HepG2 (cell line): Measurements from ENCODE around the gene OR5A2. TPM values are rescaled to one million over a fixed set of nuclear protein-coding genes. Genes with fewer than 3 reads are reported as not detected.

Experiments
- ATAC-seq: fragments of 200-7000 bp; cut with Tn5 transposase; 3 replicates; pipeline ENCODE4 v1.9.1; 2020; ENCODE audit warnings: mild to moderate bottlenecking, moderate library complexity
- BruUV-seq: library from RNA; stranded (reverse); fragments of 400-500 nt; replicated peaks from 2 replicates; lab custom pipeline; 2021; lab: Mats Ljungman, UMichigan
- CTCF ChIA-PET: fragments of 300-600 bp; formaldehyde crosslinking; extraction: SDS; loops from one replicate; lab custom pipeline; 2021; ENCODE audit warnings: low total read pairs, inconsistent platforms, low intra/inter-chr PET ratio; lab: Yijun Ruan, JAX
- POLR2A ChIA-PET: fragments of 350-600 bp; sonication (Branson Sonifier 250); formaldehyde crosslinking; loops from one replicate; lab custom pipeline; 2020; ENCODE audit warnings: antibody characterized with exemption, inconsistent platforms; lab: Yijun Ruan, JAX
- DNase-seq: peaks from one replicate; pipeline ENCODE4 v3.0.0-alpha.2; 2015; ENCODE audit warnings: low spot score
- FAIRE-seq: peaks from 3 replicates; lab custom pipeline; 2011; peaks lifted over from hg19 to GRCh38; lab: Jason Lieb, UNC
- H2AFZ ChIP-seq: one replicate; pipeline ENCODE4 v1.6.1; 2011; ENCODE audit warnings: low read length, inconsistent platforms
- H3K27ac ChIP-seq: fragments of 300-600 bp; 3 replicates; pipeline ENCODE4 v1.8.0; 2011; ENCODE audit warnings: mixed run types, mild to moderate bottlenecking, mixed read lengths, low read length, inconsistent platforms; ENCODE audit not compliant: insufficient read depth; ENCODE audit errors: extremely low read length
- H3K27me3 ChIP-seq, 2 experiments: fragments of 200-600 bp in 1 of 2; 2 replicates in 1 of 2; 3 replicates in 1 of 2; pipeline versions ENCODE4 v1.6.0 to v1.8.0; 2011; ENCODE audit warnings: low read length in 2 of 2, mild to moderate bottlenecking in 2 of 2, moderate library complexity in 2 of 2, inconsistent platforms in 1 of 2; ENCODE audit not compliant: insufficient read depth in 2 of 2, control insufficient read depth in 1 of 2
- H3K36me3 ChIP-seq, 2 experiments: fragments of 200-600 bp in 1 of 2; replicated peaks in 1 of 2; 2 replicates in 1 of 2; 3 replicates in 1 of 2; pipeline versions ENCODE4 v1.5.1 to v1.8.0; 2011; ENCODE audit warnings: low read length in 2 of 2, inconsistent platforms in 1 of 2; ENCODE audit not compliant: insufficient read depth in 2 of 2, control insufficient read depth in 1 of 2
- H3K4me1 ChIP-seq: 2 replicates; pipeline ENCODE4 v1.5.1; 2012; ENCODE audit warnings: low read length, inconsistent platforms; ENCODE audit not compliant: insufficient read depth
- H3K4me2 ChIP-seq: 2 replicates; pipeline ENCODE4 v1.6.0; 2011; ENCODE audit warnings: low read depth, low read length, inconsistent platforms
- H3K4me3 ChIP-seq, 3 experiments: fragments of 200-600 bp in 1 of 3; sonication (generic), shearing (Covaris generic) in 1 of 3; replicated peaks in 1 of 3; 2 replicates each; pipeline ENCODE4 v1.5.1; 2011 to 2016; ENCODE audit warnings: low read length in 3 of 3, inconsistent platforms in 2 of 3, low read depth in 2 of 3, mild to moderate bottlenecking in 2 of 3, control low read depth in 1 of 3, mixed read lengths in 1 of 3; ENCODE audit not compliant: insufficient read depth in 1 of 3
- H3K79me2 ChIP-seq: one replicate; pipeline ENCODE4 v1.6.1; 2011; ENCODE audit warnings: low read length, inconsistent platforms; ENCODE audit not compliant: insufficient read depth
- H3K9ac ChIP-seq: 2 replicates; pipeline ENCODE4 v1.6.0; 2011; ENCODE audit warnings: mild to moderate bottlenecking, low read depth, low read length, inconsistent platforms; ENCODE audit not compliant: insufficient read depth
- H3K9me3 ChIP-seq: 2 replicates; pipeline ENCODE4 v1.5.1; 2012; ENCODE audit warnings: mild to moderate bottlenecking, low read length
- H4K20me1 ChIP-seq: 2 replicates; pipeline ENCODE4 v1.6.0; 2011; ENCODE audit warnings: inconsistent platforms, mild to moderate bottlenecking, low read length, moderate library complexity; ENCODE audit not compliant: insufficient read depth
- ATF3 ChIP-seq: sonication (generic); formaldehyde crosslinking; IDR thresholded peaks from 2 replicates; pipeline ENCODE4 v1.4.0; 2020; ENCODE audit warnings: missing genetic modification reagents
- BORCS8-MEF2B ChIP-seq: sonication (generic); formaldehyde crosslinking; IDR thresholded peaks from 2 replicates; pipeline ENCODE4 v1.8.0; 2022; ENCODE audit warnings: mild to moderate bottlenecking, missing genetic modification reagents
- DR1 ChIP-seq: sonication (generic); formaldehyde crosslinking; IDR thresholded peaks from 2 replicates; pipeline ENCODE4 v1.8.0; 2021; ENCODE audit warnings: mild to moderate bottlenecking, missing genetic modification reagents, inconsistent platforms
- HIC2 ChIP-seq: sonication (generic); formaldehyde crosslinking; IDR thresholded peaks from 2 replicates; pipeline ENCODE4 v1.9.0; 2022; ENCODE audit warnings: low read depth, missing genetic modification reagents
- ONECUT2 ChIP-seq: sonication (generic); formaldehyde crosslinking; IDR thresholded peaks from 2 replicates; pipeline ENCODE4 v1.4.0; 2020; ENCODE audit warnings: missing genetic modification reagents
- PCBP2 ChIP-seq: fragments of 200-400 bp; formaldehyde crosslinking; optimal IDR thresholded peaks from 2 replicates; pipeline ENCODE3; 2018; ENCODE audit warnings: low read length, low read depth; ENCODE audit not compliant: poor library complexity, severe bottlenecking
- TBX2 ChIP-seq: sonication (generic); formaldehyde crosslinking; IDR thresholded peaks from 2 replicates; pipeline ENCODE4 v1.5.0; 2020; ENCODE audit warnings: missing genetic modification reagents, mild to moderate bottlenecking, borderline replicate concordance
- TERF1 ChIP-seq: sonication (generic); formaldehyde crosslinking; IDR thresholded peaks from 2 replicates; pipeline ENCODE4 v1.8.0; 2022; ENCODE audit warnings: mild to moderate bottlenecking, missing genetic modification reagents, moderate library complexity
- ZFP82 ChIP-seq: sonication (generic); formaldehyde crosslinking; IDR thresholded peaks from 2 replicates; pipeline ENCODE4 v1.5.1; 2020; ENCODE audit warnings: mild to moderate bottlenecking, missing genetic modification reagents, borderline replicate concordance
- ZHX1 ChIP-seq: sonication (generic); formaldehyde crosslinking; IDR thresholded peaks from 2 replicates; pipeline ENCODE4 v1.8.1; 2022; ENCODE audit warnings: low read depth, mild to moderate bottlenecking, missing genetic modification reagents
- ZNF124 ChIP-seq: sonication (generic); formaldehyde crosslinking; IDR thresholded peaks from 2 replicates; pipeline ENCODE4 v1.4.0; 2020; ENCODE audit warnings: missing genetic modification reagents
- ZNF430 ChIP-seq: sonication (generic); formaldehyde crosslinking; IDR thresholded peaks from 2 replicates; pipeline ENCODE4 v1.9.0; 2021; ENCODE audit warnings: mild to moderate bottlenecking, missing genetic modification reagents
- ZNF512B ChIP-seq: sonication (generic); formaldehyde crosslinking; IDR thresholded peaks from 2 replicates; pipeline ENCODE4 v1.5.1; 2020; ENCODE audit warnings: missing genetic modification reagents, mild to moderate bottlenecking, borderline replicate concordance
- ZNF589 ChIP-seq: sonication (generic); formaldehyde crosslinking; conservative IDR thresholded peaks from 2 replicates; pipeline ENCODE4 v1.8.0; 2022; ENCODE audit warnings: mild to moderate bottlenecking, moderate library complexity, missing genetic modification reagents
- ZNF7 ChIP-seq: IDR thresholded peaks from 2 replicates; pipeline ENCODE4 v1.6.1; 2016; ENCODE audit warnings: missing biosample characterization, missing genetic modification reagents
- ZSCAN30 ChIP-seq: sonication (generic); formaldehyde crosslinking; IDR thresholded peaks from 2 replicates; pipeline ENCODE4 v1.5.0; 2020; ENCODE audit warnings: mild to moderate bottlenecking, missing genetic modification reagents
- WGBS: methylation state at CpG from one replicate; pipeline ENCODE4 v1.1.6; 2017; ENCODE audit warnings: low lambda C conversion rate; 5-methylcytosine and 5-hydroxymethylcytosine counted together
- in situ Hi-C: cut with HindIII; loops from 2 replicates; pipeline ENCODE4 v1.10.0; 2017; ENCODE audit warnings: low pct_unique_long_range_greater_than_20kb; ENCODE audit not compliant: extremely low pct_ligation_motif_present
- intact Hi-C: fragments of 100-400 bp; cut with micrococcal nuclease; formaldehyde crosslinking; loops from one replicate; pipeline ENCODE4 v1.10.0; 2022; ENCODE audit not compliant: unreplicated experiment
- polyA plus RNA-seq, 8 experiments: library from polyadenylated mRNA; depleted of rRNA in 3 of 8; stranded (reverse) in 7 of 8; unstranded in 1 of 8; fragments of >200 nt; fragmentation: Illumina TruSeq in 4 of 8; extraction: Trizol in 4 of 8; gene quantifications; 2 replicates each; pipeline versions ENCODE4 v1.2.1 to v1.2.3, GENCODE V29; 2011 to 2016; ENCODE audit warnings: low read depth in 4 of 8, missing spikeins in 1 of 8, mixed read lengths in 1 of 8; ENCODE audit not compliant: insufficient read depth in 1 of 8
- total RNA-seq, 5 experiments: library from RNA; depleted of rRNA; stranded (reverse); fragments of >200 nt; fragmentation: Illumina TruSeq; extraction: Trizol; gene quantifications; 2 replicates each; pipeline ENCODE4 v1.2.3, GENCODE V29; 2016; ENCODE audit warnings: low read depth in 1 of 5

The OR5A2 gene
- total and polyA plus RNA-seq, 2 of the 13 experiments (the other 11 are each of a cell fraction or from before 2014, with no cell fraction given): not detected

GRCh38 chr11:59415111-59415510 is 11.1 kb downstream of the OR5A2 start:
- Histone ChIP-seq H3K27me3 (no peaks in the 10 kb centered on the region), H2AFZ (no peak overlapping the region), H3K4me3 (no peak overlapping the region), H3K9me3 (no peaks in the 10 kb centered on the region), H3K79me2 (no peaks in the 10 kb centered on the region), H3K4me2 (no peak overlapping the region), H3K4me1 (no peaks in the 10 kb centered on the region), H3K27ac (no peak overlapping the region), H4K20me1 (no peaks in the 10 kb centered on the region), H3K36me3 (no peaks in the 10 kb centered on the region), H3K9ac (no peak overlapping the region)
- DNase-seq: no peak
- in situ Hi-C loops (no loop called here), intact Hi-C loops (no loop called here)
- FAIRE-seq: no peak
- TF ChIP-seq ZNF124 (CRISPR knock-in tag) (no peak), PCBP2 (no peak), ZNF589 (no peak), ZFP82 (CRISPR knock-in tag) (no peak), ZHX1 (CRISPR knock-in tag) (no peak), ZSCAN30 (no peak), TERF1 (no peak), DR1 (CRISPR knock-in tag) (no peak), ZNF430 (CRISPR knock-in tag) (no peak), ZNF512B (no peak), ATF3 (no peak), HIC2 (CRISPR knock-in tag) (no peak), ZNF7 (no peak), ONECUT2 (CRISPR knock-in tag) (no peak), TBX2 (no peak), BORCS8-MEF2B (no peak)
- ATAC-seq: no peak
- no TSS peak for BruUV-seq
- 0% methylated on average over 1 of the region's 1 CpG for WGBS
- ChIA-PET CTCF (no interaction called here), POLR2A (no interaction called here)
